ENCODE measurements around the gene VWA3A.

GRCh38 chr16:22188267-22188594 lies 95.9 kb downstream of the VWA3A start:
- TF ChIP-seq ESRRA (IDR thresholded peaks at IDR 0.05; ENCODE audit: borderline replicate concordance, low read length) (no peak), CTCF (IDR thresholded peaks at IDR 0.05) (no peak), JUN (IDR thresholded peaks at IDR 0.05) (no peak), MAX (IDR thresholded peaks at IDR 0.05) (no peak), CEBPB (IDR thresholded peaks at IDR 0.05) (no peak), POLR2A (IDR thresholded peaks at IDR 0.05; ENCODE audit: low read length) (no peak), USF2 (IDR thresholded peaks at IDR 0.05) (no peak), EP300 (IDR thresholded peaks at IDR 0.05) (no peak), ELK1 (IDR thresholded peaks at IDR 0.05; ENCODE audit: low read depth, low read length) (no peak), MAFK (IDR thresholded peaks at IDR 0.05; ENCODE audit: partially characterized antibody) (no peak), MYC (IDR thresholded peaks at IDR 0.05; ENCODE audit: borderline replicate concordance, low read length) (no peak), RAD21 (conservative IDR thresholded peaks at IDR 0.05 in 1 of 2, IDR thresholded peaks at IDR 0.05 in 1 of 2) (no peak), HDAC2 (IDR thresholded peaks at IDR 0.05) (no peak), POLR2AphosphoS2 (conservative IDR thresholded peaks at IDR 0.05; ENCODE audit: low read length) (no peak)

Data from A549 (cell line).